Activated naive CD4-positive, alpha-beta T cell treated with anti-CD3 and anti-CD28 coated beads, Interleukin-2, amount 50 U/mL, for 72 hours (primary cell): ENCODE results near the gene SSX4. TPM values are rescaled to one million over a fixed set of nuclear protein-coding genes. Genes with fewer than 3 reads are reported as not detected.

Source experiments
- total RNA-seq, 2 donors: library from RNA; stranded (reverse); gene quantifications; one replicate each; pipeline ENCODE4 v1.2.3, GENCODE V29; 2022

Gene SSX4
- total RNA-seq, 2 donors from 2014 or later, result not detected

Other genes starting within 250 kb of the SSX4 start
- gene SSX5, start 186.7 kb upstream of the SSX4 start, total RNA-seq, result not detected
- not detected for gene SSX1, start 128.1 kb upstream of the SSX4 start, total RNA-seq
- not detected for gene SSX3, start 26.8 kb upstream of the SSX4 start, total RNA-seq
- gene SSX4B, start 28.4 kb downstream of the SSX4 start, total RNA-seq, result not detected
- 10 to 100 TPM; 46.3 to 94.5 TPM for gene SLC38A5, start 86.7 kb downstream of the SSX4 start, total RNA-seq
- 10 to 100 TPM; 58.4 to 76.6 TPM for gene FTSJ1, start 92.7 kb downstream of the SSX4 start, total RNA-seq
- gene PORCN, start 125.5 kb downstream of the SSX4 start, total RNA-seq, result 10 to 100 TPM; 10.7 to 11.8 TPM
- 100 to 1,000 TPM; 107 to 176 TPM for gene EBP, start 138.3 kb downstream of the SSX4 start, total RNA-seq
- 10 to 100 TPM; 18.8 to 22.2 TPM for gene TBC1D25, start 156.2 kb downstream of the SSX4 start, total RNA-seq
- gene RBM3, start 190.9 kb downstream of the SSX4 start, total RNA-seq, result 100 to 1,000 TPM; 171 to 256 TPM
- gene WDR13, start 214.0 kb downstream of the SSX4 start, total RNA-seq, result 10 to 100 TPM; 52.8 to 58.5 TPM